PC-9 (cell line): ENCODE results near the gene DDOST.

ENCODE experiments used
- CTCF ChIP-seq: fragments of 200-600 bp; sonication (generic); conservative IDR thresholded peaks from 2 replicates; pipeline ENCODE4 v1.6.1; 2017; ENCODE audit warnings: mixed run types, antibody characterized with exemption, mild to moderate bottlenecking, moderate library complexity
- EZH2 ChIP-seq: fragments of 200-600 bp; sonication (generic); IDR thresholded peaks from 2 replicates; pipeline ENCODE4 v1.8.0; 2017; ENCODE audit warnings: antibody characterized with exemption, low read depth

GRCh38 chr1:20611652-20612051 is 49.5 kb downstream of the DDOST start:
- TF ChIP-seq CTCF (no peak), EZH2 (no peak)
